HG02678 (cell line): ENCODE results near the gene LRBA.

ENCODE experiments used
- ATAC-seq: cut with Tn5 transposase; IDR thresholded peaks from one replicate; pipeline ENCODE4 v1.9.1; 2021; ENCODE audit warnings: mild to moderate bottlenecking, moderate library complexity; ENCODE audit not compliant: unreplicated experiment

LRBA gene

DNA sequence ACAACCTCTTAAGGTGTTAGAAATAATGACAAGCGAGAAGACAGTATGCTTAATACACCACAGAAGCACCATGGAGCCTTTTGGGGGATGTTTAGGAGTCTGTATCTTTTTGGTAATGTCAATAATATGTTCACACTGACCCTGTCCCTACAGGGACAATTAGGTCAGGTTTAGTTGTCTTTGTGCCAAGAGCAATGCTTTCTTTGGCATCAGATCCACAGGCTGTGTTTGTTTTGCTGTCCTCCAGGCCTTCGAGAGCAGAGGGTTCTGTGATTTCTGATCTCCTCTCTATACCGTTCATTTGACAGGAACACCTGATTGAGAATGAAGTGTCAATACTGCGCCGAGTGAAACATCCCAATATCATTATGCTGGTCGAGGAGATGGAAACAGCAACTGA lies 783.1 kb downstream of the LRBA start:
- no peak for ATAC-seq

- no peak for ATAC-seq
These were observed 783.8 kb downstream of the LRBA start for GRCh38 chr4:150231107-150231770.

- ATAC-seq = no peak
These were observed 784.5 kb downstream of the LRBA start for GRCh38 chr4:150230561-150230960.

- ATAC-seq = no peak
These were observed 785.6 kb downstream of the LRBA start for GRCh38 chr4:150229520-150229919.

GRCh38 chr4:150224896-150225591 lies 790.0 kb downstream of the LRBA start:
- ATAC-seq = no peak

DNA sequence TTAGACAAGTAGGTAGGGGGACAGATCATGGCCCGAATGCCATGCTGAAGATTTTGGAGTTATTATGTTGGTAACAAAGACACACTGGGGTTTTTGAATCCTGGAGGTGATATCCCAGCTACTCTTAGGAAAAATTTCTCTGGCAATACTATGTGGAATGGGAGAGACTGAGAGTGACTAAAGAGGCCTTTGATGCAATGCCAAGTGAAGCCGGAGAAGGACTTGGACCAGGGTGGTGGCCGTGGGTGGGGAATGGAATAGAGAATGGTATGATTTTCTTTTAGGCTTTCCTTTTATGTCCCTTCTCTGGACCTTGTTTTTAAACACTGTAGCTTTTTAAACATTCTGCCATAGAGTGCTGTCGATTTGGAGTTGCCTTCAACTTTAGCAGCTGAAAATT lies 795.2 kb downstream of the LRBA start:
- no peak for ATAC-seq

GRCh38 chr4:150218447-150218846 lies 796.6 kb downstream of the LRBA start:
- no peak for ATAC-seq

- ATAC-seq = no peak
These were observed 797.3 kb downstream of the LRBA start for GRCh38 chr4:150217808-150218207.

- no peak for ATAC-seq
These were observed 797.9 kb downstream of the LRBA start for GRCh38 chr4:150217192-150217591.

DNA sequence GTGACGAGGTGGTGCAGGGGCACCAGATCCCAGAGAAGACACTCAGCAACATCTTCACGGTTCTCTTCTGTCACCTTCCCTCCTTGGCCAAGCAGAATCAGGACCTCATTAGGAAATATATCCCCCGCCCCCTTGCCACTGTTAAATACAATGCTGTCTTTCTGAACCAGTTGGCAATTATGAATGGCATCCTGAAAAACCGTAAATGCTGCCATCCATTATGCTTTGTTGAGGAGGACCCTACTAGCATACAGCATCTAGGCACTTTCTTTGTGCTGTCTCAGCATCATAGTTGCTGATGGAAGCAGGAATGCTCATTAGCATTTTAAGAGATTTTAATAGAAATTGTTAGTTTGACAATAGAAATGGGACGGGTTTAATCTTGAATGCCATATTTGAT lies 798.4 kb downstream of the LRBA start:
- no peak for ATAC-seq

- ATAC-seq = no peak
These were observed 799.5 kb downstream of the LRBA start for GRCh38 chr4:150215601-150216000.
